Coronary artery (tissue), 2 donors: ENCODE measurements around the gene MBP.

Experiments
- DNase-seq: peaks from one replicate; pipeline ENCODE4 v3.0.0-alpha.2; 2017; ENCODE audit warnings: low spot score
- H3K27ac ChIP-seq, 2 donors: fragments of 200-600 bp; sonication (generic); one replicate each; pipeline ENCODE4 v1.5.1; 2016 to 2019
- H3K4me3 ChIP-seq: fragments of 200-600 bp; sonication (generic); 2 replicates; pipeline ENCODE4 v1.5.1; 2016; ENCODE audit warnings: mild to moderate bottlenecking, moderate library complexity
- TF ChIP-seq, protein P1 (sequence below): fragments of 200-600 bp; sonication (generic); IDR thresholded peaks from one replicate; pipeline ENCODE4 v1.5.1; 2019; ENCODE audit warnings: antibody characterized with exemption

The MBP gene

GRCh38 chr18:77138270-77138669, 5.7 kb upstream of the MBP start:
- no peak overlapping the region for H3K4me3 ChIP-seq
- DNase-seq, result no peak
- TF ChIP-seq, protein P1, sequence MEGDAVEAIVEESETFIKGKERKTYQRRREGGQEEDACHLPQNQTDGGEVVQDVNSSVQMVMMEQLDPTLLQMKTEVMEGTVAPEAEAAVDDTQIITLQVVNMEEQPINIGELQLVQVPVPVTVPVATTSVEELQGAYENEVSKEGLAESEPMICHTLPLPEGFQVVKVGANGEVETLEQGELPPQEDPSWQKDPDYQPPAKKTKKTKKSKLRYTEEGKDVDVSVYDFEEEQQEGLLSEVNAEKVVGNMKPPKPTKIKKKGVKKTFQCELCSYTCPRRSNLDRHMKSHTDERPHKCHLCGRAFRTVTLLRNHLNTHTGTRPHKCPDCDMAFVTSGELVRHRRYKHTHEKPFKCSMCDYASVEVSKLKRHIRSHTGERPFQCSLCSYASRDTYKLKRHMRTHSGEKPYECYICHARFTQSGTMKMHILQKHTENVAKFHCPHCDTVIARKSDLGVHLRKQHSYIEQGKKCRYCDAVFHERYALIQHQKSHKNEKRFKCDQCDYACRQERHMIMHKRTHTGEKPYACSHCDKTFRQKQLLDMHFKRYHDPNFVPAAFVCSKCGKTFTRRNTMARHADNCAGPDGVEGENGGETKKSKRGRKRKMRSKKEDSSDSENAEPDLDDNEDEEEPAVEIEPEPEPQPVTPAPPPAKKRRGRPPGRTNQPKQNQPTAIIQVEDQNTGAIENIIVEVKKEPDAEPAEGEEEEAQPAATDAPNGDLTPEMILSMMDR, result no peak
- peak overlapping the region in 1 of 2 donors; percentile 28 for H3K27ac ChIP-seq

DNA sequence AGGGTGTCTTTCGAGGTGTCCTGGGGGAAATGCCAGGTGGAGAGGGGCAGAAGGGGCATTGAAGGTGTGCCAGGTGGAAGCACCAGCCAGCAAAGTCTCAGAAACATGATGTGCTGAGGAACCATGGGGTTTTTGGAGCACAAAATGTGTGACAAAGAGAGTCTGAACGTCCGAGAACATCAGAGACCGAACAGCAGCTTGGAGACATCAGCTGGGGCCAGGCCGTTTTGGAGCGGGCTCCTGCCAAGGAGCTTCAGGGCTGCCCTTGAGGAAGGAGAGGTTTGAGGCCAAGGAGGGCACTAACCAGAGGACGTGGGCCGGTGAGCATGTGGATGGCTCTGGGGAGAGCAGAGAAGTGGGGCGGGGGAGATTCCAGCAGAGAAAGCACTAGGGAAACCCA, 5.3 kb upstream of the MBP start:
- DNase-seq, result no peak
- TF ChIP-seq, protein P1, result no peak
- Histone ChIP-seq H3K27ac (peak overlapping the region in 1 of 2 donors; percentile 28), H3K4me3 (no peak overlapping the region)

- DNase-seq, result no peak
- H3K4me3 ChIP-seq, result no peak overlapping the region
- TF ChIP-seq, protein P1, result no peak
- H3K27ac ChIP-seq, result no peak overlapping the region
Observed at GRCh38 chr18:77136871-77137665, 4.5 kb upstream of the MBP start.

DNA sequence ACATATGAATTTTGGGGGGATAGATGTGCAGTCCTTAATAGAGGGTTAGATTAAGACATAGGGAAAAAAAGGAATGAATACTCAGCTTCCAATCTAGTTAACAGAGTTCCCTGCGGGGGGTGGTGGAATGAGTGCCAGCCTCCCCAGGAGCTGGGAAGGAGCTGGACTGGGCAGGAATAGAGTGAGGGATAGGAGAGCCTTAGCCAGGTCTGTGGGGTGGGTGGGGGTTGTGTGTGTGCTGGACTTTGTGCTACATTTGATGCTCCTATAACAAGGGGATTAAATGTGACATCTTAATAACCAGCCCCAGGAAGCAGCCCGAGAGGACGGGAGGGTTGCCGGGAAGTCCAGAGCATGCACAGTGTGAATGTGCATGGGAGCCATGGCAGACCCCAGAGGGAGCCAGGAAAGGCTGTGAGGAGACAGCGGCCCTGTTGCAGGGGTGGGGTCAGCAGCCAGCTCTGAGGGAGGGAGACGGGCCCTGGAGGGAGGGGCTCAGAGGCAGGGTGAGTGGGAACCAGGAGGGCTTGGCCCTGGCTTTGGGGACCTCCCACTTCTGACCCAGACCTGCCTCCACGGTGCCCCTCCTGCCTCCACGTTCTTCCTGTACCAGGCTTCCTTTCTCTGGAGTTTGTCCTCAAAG, 3.6 kb upstream of the MBP start:
- no peak overlapping the region for H3K27ac ChIP-seq
- no peak overlapping the region for H3K4me3 ChIP-seq
- TF ChIP-seq, protein P1, result no peak
- DNase-seq, result no peak

GRCh38 chr18:77135339-77136075, 2.9 kb upstream of the MBP start:
- TF ChIP-seq, protein P1, result no peak
- Histone ChIP-seq H3K4me3 (no peak overlapping the region), H3K27ac (no peak overlapping the region)
- DNase-seq, result no peak

DNA sequence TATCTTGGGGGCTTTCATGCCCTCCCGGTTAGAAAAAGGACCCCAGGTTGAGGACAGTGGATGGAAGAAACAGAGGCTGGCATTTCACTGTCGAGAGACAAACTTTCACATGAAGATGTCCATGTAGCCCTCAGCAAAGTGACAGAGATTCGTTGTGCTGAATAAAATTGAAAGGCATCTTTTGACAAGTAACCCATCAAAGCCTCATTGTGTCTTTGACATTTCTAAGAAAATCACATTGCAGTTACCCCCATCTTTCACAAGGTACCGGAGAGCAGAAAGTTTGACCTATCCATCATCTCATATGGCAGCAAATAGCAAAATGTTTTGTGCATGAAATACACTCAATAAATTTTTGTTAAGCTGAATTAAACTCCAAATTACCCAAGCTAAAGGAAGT, 2.0 kb upstream of the MBP start:
- H3K4me3 ChIP-seq, result no peak overlapping the region
- TF ChIP-seq, protein P1, result no peak
- no peak for DNase-seq
- peak overlapping the region in 1 of 2 donors; percentile 90 for H3K27ac ChIP-seq
